Measurements from ENCODE around the gene USP17L12.
"Not testable (repeated sequence)": the region's sequence is repeated elsewhere in the genome, so short reads cannot be mapped to it uniquely, and the experiment has no call there.

DNA sequence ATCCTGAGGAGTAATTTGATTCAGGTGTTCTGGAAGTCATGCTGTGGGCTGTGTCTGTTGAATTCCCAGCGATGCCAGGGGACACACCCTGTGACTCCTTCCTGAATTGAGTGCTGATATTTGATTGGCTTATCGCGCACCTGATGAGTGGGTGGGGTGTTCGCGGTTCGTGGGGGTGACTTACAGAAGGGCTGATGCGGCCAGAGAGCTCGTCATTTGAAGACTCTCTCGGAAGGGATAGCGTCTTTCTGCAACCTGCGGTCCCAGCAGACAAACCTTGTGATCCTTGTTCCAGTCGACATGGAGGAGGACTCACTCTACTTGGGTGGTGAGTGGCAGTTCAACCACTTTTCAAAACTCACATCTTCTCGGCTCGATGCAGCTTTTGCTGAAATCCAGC lies 4.6 kb downstream of the USP17L12 start, which contains the start of gene USP17L13:
- not testable (repeated sequence) for TF ChIP-seq POLR2AphosphoS5 (IDR thresholded peaks at IDR 0.05; ENCODE audit: low read depth, low read length); FOSL1 (IDR thresholded peaks at IDR 0.05; ENCODE audit: low read depth); RAD21 (IDR thresholded peaks at IDR 0.05; ENCODE audit: low read depth); CEBPB (IDR thresholded peaks at IDR 0.05; ENCODE audit: low read depth)

All from HCT116 (cell line).